H1 (cell line): ENCODE results near the gene TMUB2. TPM values are rescaled to one million over a fixed set of nuclear protein-coding genes. Genes with fewer than 3 reads are reported as not detected.

Source experiments
- CTCF ChIA-PET: fragments of 300-600 bp; sonication (Branson Sonifier 250); formaldehyde crosslinking; loops from one replicate; lab custom pipeline; 2021; ENCODE audit not compliant: partially characterized antibody; lab: Charles Lee
- POLR2A ChIA-PET: fragments of 300-600 bp; sonication (Branson Sonifier 250); formaldehyde crosslinking; loops from one replicate; lab custom pipeline; 2021; ENCODE audit warnings: inconsistent platforms; ENCODE audit not compliant: partially characterized antibody; lab: Charles Lee
- DNase-seq, 2 experiments: peaks; one replicate each; pipeline versions ENCODE4 v3.0.0 to v3.0.0-alpha.2; 2010 to 2022; ENCODE audit warnings: low spot score in 2 of 2, low read depth in 1 of 2, mixed read lengths in 1 of 2
- FAIRE-seq: peaks from 2 replicates; lab custom pipeline; 2011; peaks lifted over from hg19 to GRCh38; lab: Jason Lieb, UNC
- H2AFZ ChIP-seq: 2 replicates; pipeline ENCODE4 v1.8.1; 2012; ENCODE audit warnings: low read length, inconsistent platforms
- H2AK5ac ChIP-seq: 2 replicates; pipeline ENCODE4 v1.6.1; 2013; ENCODE audit warnings: low read depth, low read length
- H2BK120ac ChIP-seq: replicated peaks from 2 replicates; pipeline ENCODE3; 2013; ENCODE audit warnings: low read depth, low read length, inconsistent platforms
- H2BK12ac ChIP-seq: 2 replicates; pipeline ENCODE4 v1.6.1; 2013; ENCODE audit warnings: low read depth, low read length
- H2BK15ac ChIP-seq: 2 replicates; pipeline ENCODE4 v1.6.1; 2013; ENCODE audit warnings: low read length
- H2BK20ac ChIP-seq: 2 replicates; pipeline ENCODE4 v1.6.1; 2013; ENCODE audit warnings: low read length
- H2BK5ac ChIP-seq: 2 replicates; pipeline ENCODE4 v1.6.1; 2013; ENCODE audit warnings: low read depth, low read length
- H3K14ac ChIP-seq: 2 replicates; pipeline ENCODE4 v1.6.1; 2013; ENCODE audit warnings: inconsistent platforms; ENCODE audit not compliant: insufficient read length
- H3K18ac ChIP-seq: 2 replicates; pipeline ENCODE4 v1.6.1; 2013; ENCODE audit warnings: low read length; ENCODE audit errors: extremely low read depth
- H3K23ac ChIP-seq: 2 replicates; pipeline ENCODE4 v1.6.1; 2013; ENCODE audit warnings: inconsistent platforms; ENCODE audit not compliant: insufficient read length
- H3K23me2 ChIP-seq: 2 replicates; pipeline ENCODE4 v1.6.1; 2013; ENCODE audit warnings: low read depth, low read length
- H3K27ac ChIP-seq: 2 replicates; pipeline ENCODE4 v1.6.1; 2011; ENCODE audit warnings: low read depth, low read length, inconsistent platforms
- H3K27me3 ChIP-seq, 4 experiments: replicated peaks in 1 of 4; 1 replicate in 1 of 4; 2 replicates in 3 of 4; pipeline versions ENCODE4 v1.6.1 to v1.8.1; 2011 to 2013; ENCODE audit warnings: low read length in 3 of 4, mild to moderate bottlenecking in 3 of 4, inconsistent platforms in 2 of 4, mixed read lengths in 2 of 4, moderate library complexity in 1 of 4; ENCODE audit not compliant: control insufficient read depth in 3 of 4, insufficient read depth in 3 of 4; ENCODE audit errors: extremely low read depth in 1 of 4
- H3K36me3 ChIP-seq, 4 experiments: 2 replicates each; pipeline versions ENCODE4 v1.6.1 to v1.8.1; 2011 to 2013; ENCODE audit warnings: mild to moderate bottlenecking in 4 of 4, low read length in 3 of 4, moderate library complexity in 2 of 4, control low read depth in 1 of 4, inconsistent platforms in 1 of 4; ENCODE audit not compliant: insufficient read depth in 4 of 4, control insufficient read depth in 2 of 4
- H3K4ac ChIP-seq: replicated peaks from 2 replicates; pipeline ENCODE3; 2013; ENCODE audit warnings: low read length, low read depth, mixed read lengths, inconsistent platforms; ENCODE audit not compliant: insufficient read length
- H3K4me1 ChIP-seq, 4 experiments: replicated peaks in 1 of 4; 1 replicate in 1 of 4; 2 replicates in 3 of 4; pipeline versions ENCODE4 v1.6.1 to v1.8.1; 2011 to 2013; ENCODE audit warnings: low read length in 3 of 4, inconsistent platforms in 2 of 4, mixed read lengths in 1 of 4; ENCODE audit not compliant: insufficient read depth in 4 of 4, control insufficient read depth in 3 of 4
- H3K4me2 ChIP-seq, 2 experiments: 2 replicates each; pipeline versions ENCODE4 v1.6.1 to v1.8.1; 2011 to 2013; ENCODE audit warnings: low read depth in 2 of 2, low read length in 2 of 2, control low read depth in 1 of 2, inconsistent platforms in 1 of 2, mild to moderate bottlenecking in 1 of 2; ENCODE audit not compliant: insufficient read depth in 1 of 2
- H3K4me3 ChIP-seq, 4 experiments: fragments of 200-600, 300-600 bp in 1 of 4; sonication (generic), shearing (Covaris generic), sonication (Bioruptor Twin) in 1 of 4; 2 replicates each; pipeline versions ENCODE4 v1.5.1 to v1.8.1; 2011 to 2016; ENCODE audit warnings: low read length in 4 of 4, low read depth in 3 of 4, control low read depth in 2 of 4, inconsistent platforms in 2 of 4, mild to moderate bottlenecking in 2 of 4, mixed read lengths in 1 of 4, moderate library complexity in 1 of 4; ENCODE audit not compliant: insufficient read depth in 2 of 4; ENCODE audit errors: extremely low read depth in 1 of 4
- H3K56ac ChIP-seq: replicated peaks from 2 replicates; pipeline ENCODE3; 2013; ENCODE audit warnings: low read depth, mild to moderate bottlenecking, mixed read lengths, low read length, inconsistent platforms; ENCODE audit not compliant: insufficient read length
- H3K79me1 ChIP-seq: 2 replicates; pipeline ENCODE4 v1.6.1; 2013; ENCODE audit warnings: low read depth, low read length, control low read depth
- H3K79me2 ChIP-seq, 2 experiments: 2 replicates each; pipeline versions ENCODE4 v1.6.1 to v1.8.1; 2012 to 2013; ENCODE audit warnings: low read length in 2 of 2, mild to moderate bottlenecking in 2 of 2, inconsistent platforms in 1 of 2; ENCODE audit not compliant: insufficient read depth in 2 of 2, control insufficient read depth in 1 of 2
- H3K9ac ChIP-seq, 4 experiments: replicated peaks in 1 of 4; 1 replicate in 1 of 4; 2 replicates in 3 of 4; pipeline versions ENCODE4 v1.6.1 to v1.8.1; 2011 to 2013; ENCODE audit warnings: low read depth in 3 of 4, low read length in 3 of 4, control low read depth in 2 of 4, mild to moderate bottlenecking in 2 of 4, moderate library complexity in 2 of 4, inconsistent platforms in 1 of 4; ENCODE audit errors: extremely low read depth in 1 of 4
- H3K9me3 ChIP-seq, 2 experiments: 2 replicates each; pipeline versions ENCODE4 v1.6.1 to v1.8.1; 2012 to 2013; ENCODE audit warnings: mild to moderate bottlenecking in 2 of 2, moderate library complexity in 2 of 2, control low read depth in 1 of 2, inconsistent platforms in 1 of 2, low read depth in 1 of 2, low read length in 1 of 2, mixed read lengths in 1 of 2; ENCODE audit not compliant: insufficient read depth in 2 of 2
- H4K20me1 ChIP-seq, 2 experiments: replicated peaks in 1 of 2; 2 replicates each; pipeline versions ENCODE3 to v1.8.1; 2011 to 2013; ENCODE audit warnings: inconsistent platforms in 2 of 2, low read length in 2 of 2, mild to moderate bottlenecking in 1 of 2; ENCODE audit not compliant: insufficient read depth in 2 of 2, control insufficient read depth in 1 of 2
- H4K5ac ChIP-seq: 2 replicates; pipeline ENCODE4 v1.6.1; 2013; ENCODE audit warnings: low read length, low read depth, mixed read lengths, inconsistent platforms; ENCODE audit not compliant: insufficient read length
- H4K8ac ChIP-seq: 2 replicates; pipeline ENCODE4 v1.8.0; 2013; ENCODE audit warnings: mild to moderate bottlenecking, moderate library complexity, low read length, inconsistent platforms; ENCODE audit not compliant: insufficient read depth; ENCODE audit errors: extremely low read depth
- H4K91ac ChIP-seq: replicated peaks from 2 replicates; pipeline ENCODE3; 2013; ENCODE audit warnings: low read length, mixed read lengths, inconsistent platforms; ENCODE audit not compliant: insufficient read length
- CTCF ChIP-seq, 3 experiments: IDR thresholded peaks; 1 replicate in 2 of 3; 2 replicates in 1 of 3; pipeline versions ENCODE4 v1.5.1 to v1.6.1; 2011; ENCODE audit warnings: low read length in 3 of 3, mild to moderate bottlenecking in 3 of 3, inconsistent platforms in 2 of 3, low read depth in 1 of 3, moderate library complexity in 1 of 3; ENCODE audit not compliant: insufficient read depth in 1 of 3; ENCODE audit errors: control extremely low read depth in 1 of 3
- HDAC2 ChIP-seq, 2 experiments: fragments of 300-600 bp in 1 of 2; sonication (generic) in 1 of 2; IDR thresholded peaks; 2 replicates each; pipeline ENCODE4 v1.6.1; 2011 to 2012; ENCODE audit warnings: low read depth in 2 of 2, low read length in 2 of 2, mild to moderate bottlenecking in 2 of 2, moderate library complexity in 2 of 2, borderline replicate concordance in 1 of 2, inconsistent platforms in 1 of 2
- WGBS, 2 experiments: shearing (Covaris generic) in 1 of 2; methylation state at CpG; one replicate each; pipeline versions ENCODE4 v1.1.6 to v1.1.7; 2013 to 2015; ENCODE audit warnings: low lambda C conversion rate in 2 of 2, mixed read lengths in 2 of 2, inconsistent platforms in 1 of 2, low coverage in 1 of 2, missing lambda C conversion rate in 1 of 2; ENCODE audit not compliant: insufficient replicate concordance in 2 of 2, insufficient coverage in 1 of 2, insufficient read length in 1 of 2; ENCODE audit errors: extremely low coverage in 1 of 2, missing lambda C conversion rate in 1 of 2; 5-methylcytosine and 5-hydroxymethylcytosine counted together
- polyA plus RNA-seq, 7 experiments: library from polyadenylated mRNA; depleted of rRNA in 3 of 7; stranded (reverse) in 5 of 7; unstranded in 2 of 7; fragments of >200 nt in 5 of 7; fragments of 200-250 nt in 2 of 7; gene quantifications; 1 replicate in 5 of 7; 2 replicates in 1 of 7; 4 replicates in 1 of 7; pipeline versions ENCODE4 v1.2.1 to v1.2.3, GENCODE V29; 2011 to 2013; ENCODE audit warnings: missing spikeins in 2 of 7, mixed read lengths in 2 of 7
- total RNA-seq: library from RNA; stranded (reverse); fragmentation: NEBNext Ultra II Directional; extraction: Animal tissue kit (Norgen Biotek cat#: 25700); gene quantifications from 2 replicates; pipeline ENCODE4 v1.2.1, GENCODE V29; 2021
- TF ChIP-seq, protein P1 (sequence below): IDR thresholded peaks from 2 replicates; pipeline ENCODE4 v1.6.1; 2011; ENCODE audit warnings: low read length, improper control_type of control experiment

TMUB2 gene
- total and polyA plus RNA-seq, 2 of the 8 experiments (the other 6 are each of a cell fraction or from before 2014, with no cell fraction given): 18.5 to 30.5 TPM

- no peak overlapping the region for H2BK12ac ChIP-seq
- no peak overlapping the region for H3K9ac ChIP-seq
- no peak overlapping the region for H2BK120ac ChIP-seq
- H4K20me1 ChIP-seq: peaks cover 2 to 6% of the 10 kb centered on the region in 2 experiments
- H3K18ac ChIP-seq: no peak overlapping the region
- no peak overlapping the region for H3K4me2 ChIP-seq
- no peaks in the 10 kb centered on the region for H3K23me2 ChIP-seq
- H3K9me3 ChIP-seq: no peaks in the 10 kb centered on the region
- TF ChIP-seq HDAC2 (IDR thresholded peaks at IDR 0.05; ENCODE audit: borderline replicate concordance in 1 of 2, low read depth in 2 of 2, low read length in 2 of 2) (no peak), CTCF (IDR thresholded peaks at IDR 0.05; ENCODE audit: control extremely low read depth in 1 of 3, insufficient read depth in 1 of 3, low read depth in 1 of 3, low read length in 3 of 3) (no peak)
- TF ChIP-seq, protein P1, sequence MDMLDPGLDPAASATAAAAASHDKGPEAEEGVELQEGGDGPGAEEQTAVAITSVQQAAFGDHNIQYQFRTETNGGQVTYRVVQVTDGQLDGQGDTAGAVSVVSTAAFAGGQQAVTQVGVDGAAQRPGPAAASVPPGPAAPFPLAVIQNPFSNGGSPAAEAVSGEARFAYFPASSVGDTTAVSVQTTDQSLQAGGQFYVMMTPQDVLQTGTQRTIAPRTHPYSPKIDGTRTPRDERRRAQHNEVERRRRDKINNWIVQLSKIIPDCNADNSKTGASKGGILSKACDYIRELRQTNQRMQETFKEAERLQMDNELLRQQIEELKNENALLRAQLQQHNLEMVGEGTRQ: no peak
- TF ChIP-seq, all 59 proteins: peak for 0
- Histone ChIP-seq H3K27ac (no peak overlapping the region), H4K8ac (no peak overlapping the region; the same call in 1 of the 2 replicates), H3K4me3 (no peak overlapping the region), H2BK15ac (no peak overlapping the region), H3K79me2 (no peaks in the 10 kb centered on the region), H3K23ac (no peak overlapping the region), H2AFZ (no peak overlapping the region), H3K14ac (no peak overlapping the region), H4K91ac (no peak overlapping the region), H4K5ac (no peak overlapping the region), H3K56ac (no peak overlapping the region), H2AK5ac (no peak overlapping the region), H3K4me1 (no peaks in the 10 kb centered on the region), H3K36me3 (peaks cover 0 to 11% (median 5%) of the 10 kb centered on the region in 4 experiments; a peak in 5 of 8 replicates), H3K4ac (no peak overlapping the region), H3K79me1 (no peaks in the 10 kb centered on the region), H2BK5ac (no peak overlapping the region), H3K27me3 (no peaks in the 10 kb centered on the region), H2BK20ac (no peak overlapping the region)
- FAIRE-seq: no peak
- 93% methylated on average over 1 of the region's 1 CpG; no CpG with 5 or more reads in 1 of the 2 experiments for WGBS, 2 experiments
- POLR2A ChIA-PET: interaction anchor here (0.6 to 8.7 kb wide), 5 partner anchors 8 to 148 kb away, joined by 3 to 84 read pairs (median 3); partner anchors contain the start of gene TMUB2
- CTCF ChIA-PET: interaction anchor here (0.7 to 1.5 kb wide), 5 partner anchors 9 to 298 kb away, joined by 3 to 5 read pairs (median 4); no protein-coding TSS in a partner anchor
- no peak for DNase-seq
These were observed 10.5 kb upstream of the TMUB2 start for GRCh38 chr17:44176257-44176656.
